Activated CD8-positive, alpha-beta T cell treated with anti-CD3 and anti-CD28 coated beads for 36 hours (primary cell): ENCODE data around the gene SYPL1. TPM values are rescaled to one million over a fixed set of nuclear protein-coding genes. Genes with fewer than 3 reads are reported as not detected.

Source experiments
- ATAC-seq: fragments of 200-7000 bp; cut with Tn5 transposase; one replicate; pipeline ENCODE4 v1.10.0; 2021; ENCODE audit warnings: mild to moderate bottlenecking, moderate library complexity
- CTCF ChIA-PET: fragments of 350-600 bp; sonication (Branson Sonifier 250); formaldehyde crosslinking; loops from one replicate; lab custom pipeline; 2021; ENCODE audit warnings: antibody characterized with exemption; lab: Charles Lee
- POLR2A ChIA-PET: fragments of 350-600 bp; sonication (Branson Sonifier 250); formaldehyde crosslinking; loops from one replicate; lab custom pipeline; 2021; ENCODE audit warnings: antibody characterized with exemption; lab: Charles Lee
- DNase-seq: peaks from one replicate; pipeline ENCODE4 v3.0.0-alpha.2; 2020
- H3K27ac Mint-ChIP-seq: one replicate; pipeline ENCODE4 v1.8.0; 2021; ENCODE audit warnings: mild to moderate bottlenecking, mixed read lengths
- H3K27me3 Mint-ChIP-seq: one replicate; pipeline ENCODE4 v1.8.0; 2021; ENCODE audit warnings: mixed read lengths
- H3K36me3 Mint-ChIP-seq: one replicate; pipeline ENCODE4 v1.8.0; 2021; ENCODE audit warnings: low read depth, mixed read lengths
- H3K4me1 Mint-ChIP-seq: one replicate; pipeline ENCODE4 v1.8.0; 2021; ENCODE audit warnings: low read depth, mixed read lengths
- H3K4me3 Mint-ChIP-seq: one replicate; pipeline ENCODE4 v1.8.0; 2021; ENCODE audit warnings: mild to moderate bottlenecking, moderate library complexity, mixed read lengths
- H3K9me3 Mint-ChIP-seq: one replicate; pipeline ENCODE4 v1.8.0; 2021; ENCODE audit warnings: mixed read lengths
- CTCF ChIP-seq: fragments of 200-600 bp; IDR thresholded peaks from one replicate; pipeline ENCODE4 v1.8.0; 2022; ENCODE audit warnings: antibody characterized with exemption, mild to moderate bottlenecking
- intact Hi-C: fragments of 100-400 bp; cut with micrococcal nuclease; formaldehyde crosslinking; loops from one replicate; pipeline ENCODE4 v1.10.0; 2022
- total RNA-seq, 2 experiments: library from RNA; stranded (reverse); gene quantifications; one replicate each; pipeline ENCODE4 v1.2.3, GENCODE V29; 2021

Gene SYPL1
- total RNA-seq, 2 experiments from 2014 or later: 40.1 to 44.6 TPM

DNA sequence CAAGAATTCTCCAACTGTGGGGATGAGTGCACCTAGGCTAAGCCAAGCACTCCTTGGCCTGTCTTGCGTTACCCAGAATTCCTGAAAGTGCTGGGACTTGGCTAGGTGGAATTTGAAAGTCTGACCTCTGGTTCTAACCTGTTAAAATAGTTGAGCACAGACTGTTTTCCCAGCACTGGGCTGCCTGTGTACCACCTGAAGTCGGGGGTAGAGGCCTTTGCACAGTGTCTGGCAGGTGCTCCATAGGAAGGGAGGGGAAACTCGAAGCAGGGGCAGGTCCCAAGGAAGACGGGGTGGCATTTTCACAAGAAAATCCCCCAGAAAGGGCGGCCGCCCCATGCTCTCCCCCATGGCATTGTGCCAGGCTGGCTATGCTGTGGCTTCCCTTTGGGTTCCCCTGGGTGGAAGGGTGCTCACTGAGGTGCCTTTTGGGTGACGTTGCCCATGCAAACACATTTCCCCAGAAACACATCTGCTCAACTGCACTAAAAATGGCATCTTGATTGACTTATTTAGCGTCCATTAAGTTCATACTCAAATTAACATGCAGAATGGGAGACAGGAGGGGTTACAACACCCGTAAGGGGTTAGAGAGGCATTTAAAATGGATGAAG is 62.9 kb downstream of the SYPL1 start:
- H3K9me3 Mint-ChIP-seq: no peaks in the 10 kb centered on the region
- CTCF ChIA-PET: interaction anchor here (2.6 to 3.0 kb wide), 2 partner anchors 104 to 105 kb away, joined by 15 to 17 read pairs; no protein-coding TSS in a partner anchor
- DNase-seq (no peak), ATAC-seq (no peak)
- intact Hi-C loops: loop anchor here (10.0 kb wide), 1 partner anchor 114 kb away; no protein-coding TSS in a partner anchor
- no peak overlapping the region for H3K27ac Mint-ChIP-seq
- H3K4me3 Mint-ChIP-seq: no peak overlapping the region
- H3K27me3 Mint-ChIP-seq: no peaks in the 10 kb centered on the region
- no peaks in the 10 kb centered on the region for H3K36me3 Mint-ChIP-seq
- POLR2A ChIA-PET: no interaction called here
- TF ChIP-seq CTCF: no peak
- no peaks in the 10 kb centered on the region for H3K4me1 Mint-ChIP-seq

DNA sequence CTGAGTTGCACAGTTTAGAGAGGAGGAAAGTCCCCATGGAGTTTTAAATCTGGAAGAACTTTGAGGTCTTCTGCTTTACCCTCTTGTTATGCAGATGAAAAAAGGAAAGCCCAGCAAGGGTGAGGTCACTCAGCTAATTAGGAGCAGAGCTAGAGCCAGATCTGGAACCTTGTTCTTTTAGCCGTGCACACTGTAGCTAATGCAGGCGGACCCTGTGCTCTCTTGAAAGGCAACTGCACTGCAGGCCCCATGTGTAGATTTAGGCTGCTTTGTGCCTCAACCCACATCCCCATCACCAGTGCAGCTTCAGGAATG is 63.4 kb downstream of the SYPL1 start:
- no peak overlapping the region for H3K4me3 Mint-ChIP-seq
- H3K27ac Mint-ChIP-seq: no peak overlapping the region
- DNase-seq (no peak), ATAC-seq (no peak)
- intact Hi-C loops: loop anchor here (10.0 kb wide), 1 partner anchor 114 kb away; no protein-coding TSS in a partner anchor
- H3K4me1 Mint-ChIP-seq: no peaks in the 10 kb centered on the region
- no peaks in the 10 kb centered on the region for H3K9me3 Mint-ChIP-seq
- ChIA-PET CTCF (interaction anchor here (3.0 kb wide), 1 partner anchor 105 kb away, joined by 17 read pairs; no protein-coding TSS in a partner anchor), POLR2A (interaction anchor here (0.9 kb wide), 1 partner anchor 34 kb away, joined by 5 read pairs; no protein-coding TSS in a partner anchor)
- H3K36me3 Mint-ChIP-seq: no peaks in the 10 kb centered on the region
- no peak for TF ChIP-seq CTCF
- no peaks in the 10 kb centered on the region for H3K27me3 Mint-ChIP-seq

DNA sequence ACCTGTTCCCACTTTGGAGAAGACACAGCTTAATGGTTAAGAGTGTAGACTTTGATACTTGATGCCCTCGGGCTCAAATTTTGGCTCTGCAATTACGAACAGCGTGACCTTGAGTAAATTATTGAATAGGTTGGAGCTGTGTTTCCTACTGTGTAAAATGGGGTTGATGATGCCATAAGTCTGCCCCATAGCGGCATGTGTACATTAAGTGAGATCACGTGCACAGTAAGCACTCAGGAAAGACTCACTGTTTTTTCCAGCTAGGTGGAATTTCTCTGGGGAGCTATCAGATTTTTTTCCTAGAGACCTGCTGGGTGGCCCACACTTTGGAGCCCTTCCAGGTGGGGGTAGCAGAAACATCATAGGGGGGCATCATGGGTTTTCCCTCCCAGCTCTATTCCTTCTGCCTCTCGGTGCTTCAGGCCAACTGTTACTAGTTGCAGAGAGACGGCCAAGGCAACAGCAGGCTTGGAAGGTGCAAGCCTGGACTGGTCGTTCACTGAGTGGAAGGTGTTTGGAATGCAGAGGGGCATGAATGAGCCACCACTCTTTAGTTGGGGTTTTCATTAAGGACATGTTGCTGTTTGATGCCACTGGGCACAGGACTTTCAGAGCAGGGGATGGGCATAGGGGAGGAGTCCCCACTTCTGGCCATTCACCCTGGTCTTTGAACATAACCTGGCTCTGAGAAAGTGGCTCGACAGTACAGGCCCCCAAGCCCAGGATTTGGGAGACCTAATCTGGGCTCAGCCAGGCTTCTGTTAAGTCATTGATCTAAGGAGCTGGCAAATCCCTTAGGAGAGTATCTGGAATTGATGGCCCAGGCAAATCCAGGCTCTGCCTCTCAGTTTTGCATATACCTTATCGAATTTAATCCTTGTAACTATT is 64.0 kb downstream of the SYPL1 start:
- Mint-ChIP-seq H3K36me3 (no peaks in the 10 kb centered on the region), H3K4me3 (no peak overlapping the region), H3K9me3 (no peaks in the 10 kb centered on the region), H3K27me3 (no peaks in the 10 kb centered on the region), H3K27ac (no peak overlapping the region), H3K4me1 (no peaks in the 10 kb centered on the region)
- CTCF ChIA-PET: interaction anchor here (0.8 to 3.0 kb wide), 3 partner anchors 12 to 288 kb away, joined by 3 to 17 read pairs (median 3); no protein-coding TSS in a partner anchor
- no peak for TF ChIP-seq CTCF
- POLR2A ChIA-PET: interaction anchor here (0.6 to 0.9 kb wide), 2 partner anchors 35 to 863 kb away, joined by 3 to 5 read pairs; no protein-coding TSS in a partner anchor
- intact Hi-C loops: loop anchor here (10.0 kb wide), 1 partner anchor 113 kb away; no protein-coding TSS in a partner anchor
- no peak for DNase-seq
- no peak for ATAC-seq

GRCh38 chr7:106047184-106047583 is 64.9 kb downstream of the SYPL1 start:
- H3K27ac Mint-ChIP-seq: no peak overlapping the region
- intact Hi-C loops: loop anchor here (10.0 kb wide), 1 partner anchor 112 kb away; no protein-coding TSS in a partner anchor
- POLR2A ChIA-PET: no interaction called here

More at GRCh38 chr7:106047184-106047583, 64.9 kb downstream of the SYPL1 start:
- Mint-ChIP-seq H3K9me3 (no peaks in the 10 kb centered on the region), H3K27me3 (no peaks in the 10 kb centered on the region), H3K4me1 (peaks cover 7% of the 10 kb centered on the region), H3K36me3 (no peaks in the 10 kb centered on the region), H3K4me3 (no peak overlapping the region)
- no peak for ATAC-seq
- CTCF ChIA-PET: interaction anchor here (0.8 to 3.0 kb wide), 6 partner anchors 13 to 395 kb away, joined by 3 to 17 read pairs (median 3); no protein-coding TSS in a partner anchor
- no peak for DNase-seq
- TF ChIP-seq CTCF: no peak
